Activated CD4-positive, alpha-beta T cell treated with anti-CD3 and anti-CD28 coated beads, Interleukin-10, Interleukin-2, amounts not matched to agents 100 ng/mL and 50 ng/mL, durations not matched to agents 16 hours and 8 hours (primary cell): ENCODE data around the gene TMEM38A.

Experiments used
- DNase-seq: peaks from one replicate; pipeline ENCODE4 v3.0.0-alpha.2; 2020

Gene TMEM38A, protein sequence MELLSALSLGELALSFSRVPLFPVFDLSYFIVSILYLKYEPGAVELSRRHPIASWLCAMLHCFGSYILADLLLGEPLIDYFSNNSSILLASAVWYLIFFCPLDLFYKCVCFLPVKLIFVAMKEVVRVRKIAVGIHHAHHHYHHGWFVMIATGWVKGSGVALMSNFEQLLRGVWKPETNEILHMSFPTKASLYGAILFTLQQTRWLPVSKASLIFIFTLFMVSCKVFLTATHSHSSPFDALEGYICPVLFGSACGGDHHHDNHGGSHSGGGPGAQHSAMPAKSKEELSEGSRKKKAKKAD

DNA sequence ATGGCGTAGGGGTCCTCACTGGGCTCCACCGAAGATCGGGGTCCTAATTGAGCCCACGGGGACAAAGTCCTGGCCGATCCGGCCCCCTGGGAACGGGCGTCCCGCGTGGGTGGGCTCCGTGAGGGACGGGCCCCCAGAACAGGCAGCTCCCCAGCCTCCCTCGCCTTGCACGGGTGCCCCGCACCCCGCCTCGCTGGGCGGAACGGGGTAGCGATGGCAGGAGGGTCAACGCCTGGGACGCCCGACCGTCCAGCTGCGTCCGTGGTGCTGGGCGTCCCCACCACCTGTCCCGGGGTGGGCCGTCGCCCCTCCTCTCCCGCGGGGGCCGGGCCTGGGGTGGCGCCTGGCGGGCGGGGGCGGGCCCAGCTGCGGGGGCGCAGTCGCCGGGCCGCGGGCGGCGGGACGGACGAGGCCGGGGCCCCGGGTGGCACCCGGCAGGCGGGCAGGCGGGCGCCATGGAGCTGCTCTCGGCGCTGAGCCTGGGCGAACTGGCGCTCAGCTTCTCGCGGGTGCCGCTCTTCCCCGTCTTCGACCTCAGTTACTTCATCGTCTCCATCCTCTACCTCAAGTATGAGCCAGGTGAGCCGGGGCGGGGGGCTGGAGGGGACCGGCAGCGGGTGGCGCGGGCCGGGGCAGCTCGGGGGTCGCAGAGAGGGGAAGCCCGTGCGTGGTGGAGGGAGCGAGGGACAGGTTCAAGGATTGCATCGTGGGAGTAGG lies at the start of gene TMEM38A:
Gene TMEM38A, plus strand, starts transcription at position 377 of the 717 bp plus-strand sequence. Its CDS starts 79 bp downstream, at position 456.
- peak; percentile 38 for DNase-seq

- no peak for DNase-seq
These were observed 48.3 kb upstream of the TMEM38A start for GRCh38 chr19:16612636-16613035.

DNA sequence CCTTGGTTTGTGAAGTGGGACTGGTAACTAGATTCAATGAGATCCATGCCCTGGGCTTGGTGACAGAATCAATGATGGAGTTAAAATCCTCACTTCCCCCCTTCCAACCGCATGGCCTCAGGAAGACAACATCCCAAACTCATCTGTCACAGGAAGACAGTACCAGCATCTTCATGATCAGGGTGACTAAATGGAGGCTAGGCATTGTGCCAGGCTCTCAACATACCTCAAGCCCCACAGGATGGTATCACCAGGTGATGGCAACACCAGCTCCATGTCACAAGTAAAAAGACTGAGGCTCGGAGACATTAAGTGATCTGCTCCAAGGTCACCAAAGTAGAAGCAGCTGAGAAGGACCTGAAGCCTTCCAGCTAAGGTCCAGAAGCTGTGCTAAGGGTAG lies 47.1 kb upstream of the TMEM38A start:
- no peak for DNase-seq

- DNase-seq = no peak
These were observed 46.0 kb upstream of the TMEM38A start for GRCh38 chr19:16614941-16615340.

DNA sequence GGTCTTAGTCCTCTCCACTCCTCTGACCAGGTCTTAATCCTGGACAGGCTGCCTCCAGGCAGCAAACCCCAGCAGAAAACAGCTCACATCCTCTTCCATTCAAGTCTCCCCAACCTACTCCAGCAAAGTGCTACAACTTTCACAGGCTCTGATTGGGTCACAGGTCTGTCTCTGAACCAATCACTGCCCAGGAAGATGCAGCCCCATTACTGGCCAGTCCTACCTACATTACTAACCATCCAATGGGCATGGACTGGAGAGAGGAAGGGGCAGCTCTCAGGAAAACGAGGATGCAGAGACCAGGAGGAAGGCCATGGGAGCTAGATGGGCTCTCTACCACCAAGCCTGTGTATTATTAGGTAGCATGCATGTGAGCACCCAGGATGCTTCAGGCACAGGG lies 45.1 kb upstream of the TMEM38A start:
- DNase-seq = no peak

- no peak for DNase-seq
These were observed 42.7 kb upstream of the TMEM38A start for GRCh38 chr19:16618248-16618647.

- no peak for DNase-seq
These were observed 41.5 kb upstream of the TMEM38A start for GRCh38 chr19:16619457-16619856.

DNA sequence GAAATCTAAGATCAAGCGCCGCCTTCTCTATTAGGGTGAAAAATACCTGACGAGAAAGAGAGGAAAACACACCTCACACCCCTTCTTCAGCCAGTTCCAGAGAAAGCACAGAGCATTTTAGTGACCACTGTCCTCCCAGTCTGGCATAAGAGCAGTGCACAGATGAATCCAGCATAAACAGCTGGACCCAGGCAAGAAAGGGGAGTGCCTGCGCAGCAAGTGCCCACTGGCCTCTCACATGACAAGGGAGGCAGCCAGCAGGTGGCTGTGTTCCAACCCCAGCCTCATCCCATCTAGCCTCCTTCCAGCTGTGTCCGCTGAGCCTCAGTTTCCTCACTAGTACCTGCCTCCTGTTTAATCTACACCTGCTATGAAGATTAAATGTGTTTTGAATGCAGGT lies 40.9 kb upstream of the TMEM38A start:
- no peak for DNase-seq

DNA sequence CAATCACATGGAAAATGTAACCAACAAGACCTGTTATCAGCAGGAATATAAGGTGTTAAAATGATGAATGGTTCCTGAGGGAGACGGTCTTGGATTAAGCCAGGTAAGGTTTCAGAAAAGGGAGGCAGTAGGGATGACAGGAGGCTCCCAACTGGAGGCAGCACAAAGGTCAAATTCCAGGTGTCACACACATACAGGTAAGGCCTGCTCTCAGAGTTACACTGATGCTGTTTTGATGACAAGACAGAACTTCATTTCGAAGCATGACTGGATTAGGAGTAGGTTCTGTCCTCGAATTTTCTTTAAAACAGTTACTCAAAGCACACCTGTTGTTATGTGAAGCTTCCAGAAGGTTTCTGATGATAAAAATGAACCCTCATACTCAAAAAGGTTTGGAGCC lies 40.4 kb upstream of the TMEM38A start:
- no peak for DNase-seq

DNA sequence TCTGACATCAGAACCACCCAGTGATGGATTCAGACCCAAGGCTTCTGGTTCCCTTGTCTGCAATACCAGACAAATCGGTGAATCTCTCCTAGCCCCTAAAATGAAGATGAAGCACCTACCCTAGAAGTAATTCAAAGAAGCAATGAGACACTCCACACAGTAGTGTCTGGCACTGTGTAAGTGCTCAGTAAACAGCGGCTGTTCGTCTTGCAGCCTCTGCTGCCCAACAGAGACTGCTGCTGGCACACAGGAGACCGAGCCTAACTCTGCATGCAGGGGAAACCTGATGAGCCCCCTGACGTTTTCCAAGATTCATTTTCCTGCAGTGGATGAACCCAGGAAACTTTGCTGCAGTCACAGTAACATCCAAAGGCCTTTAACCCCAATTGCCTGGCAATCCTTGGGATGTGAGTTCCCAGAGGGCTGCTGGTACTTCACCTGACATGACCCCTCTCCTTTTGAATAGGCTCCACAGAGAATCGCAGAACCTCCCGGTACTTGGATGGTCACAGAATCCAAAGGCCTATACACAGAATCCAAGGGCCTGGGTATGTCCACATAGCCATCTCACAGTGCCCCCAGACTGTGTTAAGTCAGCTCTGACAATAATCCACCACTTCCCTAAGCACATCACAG lies 39.7 kb upstream of the TMEM38A start:
- DNase-seq = no peak

DNA sequence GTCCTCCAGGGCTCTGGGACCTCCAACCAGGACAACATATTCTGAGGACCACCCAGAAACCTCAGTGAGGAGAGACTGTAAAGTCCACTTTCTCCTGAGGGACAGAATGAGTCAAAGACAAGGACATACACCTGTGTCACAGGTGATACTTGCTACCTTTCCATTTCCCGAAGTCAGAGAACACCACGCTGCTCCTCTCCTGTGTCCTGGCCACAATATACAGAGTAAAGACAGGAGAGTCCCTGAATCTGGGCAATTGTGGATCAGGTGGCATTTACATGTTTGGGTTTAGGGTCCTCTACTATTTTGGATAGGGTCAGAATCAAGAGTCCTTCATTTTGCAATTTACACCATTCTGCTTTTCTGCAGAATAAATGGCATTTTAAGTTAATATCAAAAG lies 37.9 kb upstream of the TMEM38A start:
- no peak for DNase-seq

DNA sequence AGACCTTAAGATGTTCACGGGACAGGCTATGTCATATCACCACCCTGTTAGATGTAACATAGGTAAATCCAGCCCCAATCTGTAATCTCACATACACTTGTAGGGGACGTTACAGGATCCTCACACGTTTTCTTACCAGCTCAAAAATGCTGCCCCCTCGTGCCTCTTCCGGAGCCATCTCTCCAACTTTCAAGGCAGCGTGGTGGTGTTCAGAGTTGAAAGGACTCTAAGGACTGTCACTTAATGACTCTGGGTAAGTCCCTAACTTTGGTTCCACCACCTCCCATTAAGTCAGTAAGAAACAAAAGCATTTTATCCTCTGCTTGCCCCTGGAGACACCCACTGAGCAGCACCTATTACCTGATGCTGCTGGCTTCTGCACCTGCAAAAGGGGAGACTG lies 37.4 kb upstream of the TMEM38A start:
- no peak for DNase-seq

DNA sequence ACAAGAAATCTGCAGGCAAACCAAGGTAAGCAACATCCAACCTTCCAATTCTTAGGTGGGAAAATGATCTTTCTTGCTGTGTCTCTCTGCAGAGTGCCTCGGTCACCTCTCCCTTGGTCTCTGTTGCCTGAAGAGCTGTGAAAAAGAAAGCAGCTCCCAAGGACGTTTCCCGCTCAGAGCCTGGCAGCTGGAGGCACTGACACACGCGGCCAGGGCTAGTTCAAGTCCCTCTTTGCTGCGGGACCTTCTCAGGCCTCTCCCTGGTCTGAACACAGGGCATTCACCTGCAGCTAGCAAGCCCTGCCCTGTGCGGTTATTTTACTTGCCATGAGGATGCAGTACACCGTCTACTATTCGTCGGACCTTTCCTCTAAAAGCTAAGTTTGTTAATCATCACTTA lies 36.7 kb upstream of the TMEM38A start:
- no peak for DNase-seq

GRCh38 chr19:16625163-16625958 lies 35.6 kb upstream of the TMEM38A start:
- DNase-seq = no peak

- DNase-seq = no peak
These were observed 34.1 kb upstream of the TMEM38A start for GRCh38 chr19:16626796-16627192.

- DNase-seq = peak; percentile 17
These were observed 33.6 kb upstream of the TMEM38A start for GRCh38 chr19:16627193-16627927.

DNA sequence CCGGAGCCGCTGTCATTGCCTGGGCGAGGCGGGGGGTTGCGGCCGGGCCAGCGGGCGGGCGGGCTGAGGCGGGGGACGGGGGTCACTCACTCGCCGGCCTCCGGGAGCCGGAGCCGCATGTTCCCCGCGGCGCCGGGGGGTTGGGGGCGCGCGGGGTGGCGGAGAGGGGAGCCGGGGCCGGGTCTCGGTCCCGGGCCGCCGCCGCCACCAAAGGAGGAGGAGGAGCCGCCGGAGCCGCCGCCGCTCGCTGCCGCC lies 33.1 kb upstream of the TMEM38A start:
- no peak for DNase-seq

GRCh38 chr19:16628183-16628983 lies 32.6 kb upstream of the TMEM38A start, which contains the start of gene MED26:
Gene MED26, minus strand, starts transcription at chr19:16628204. Its CDS starts 261 bp downstream, at chr19:16627943.
- DNase-seq = peak; percentile 97

DNA sequence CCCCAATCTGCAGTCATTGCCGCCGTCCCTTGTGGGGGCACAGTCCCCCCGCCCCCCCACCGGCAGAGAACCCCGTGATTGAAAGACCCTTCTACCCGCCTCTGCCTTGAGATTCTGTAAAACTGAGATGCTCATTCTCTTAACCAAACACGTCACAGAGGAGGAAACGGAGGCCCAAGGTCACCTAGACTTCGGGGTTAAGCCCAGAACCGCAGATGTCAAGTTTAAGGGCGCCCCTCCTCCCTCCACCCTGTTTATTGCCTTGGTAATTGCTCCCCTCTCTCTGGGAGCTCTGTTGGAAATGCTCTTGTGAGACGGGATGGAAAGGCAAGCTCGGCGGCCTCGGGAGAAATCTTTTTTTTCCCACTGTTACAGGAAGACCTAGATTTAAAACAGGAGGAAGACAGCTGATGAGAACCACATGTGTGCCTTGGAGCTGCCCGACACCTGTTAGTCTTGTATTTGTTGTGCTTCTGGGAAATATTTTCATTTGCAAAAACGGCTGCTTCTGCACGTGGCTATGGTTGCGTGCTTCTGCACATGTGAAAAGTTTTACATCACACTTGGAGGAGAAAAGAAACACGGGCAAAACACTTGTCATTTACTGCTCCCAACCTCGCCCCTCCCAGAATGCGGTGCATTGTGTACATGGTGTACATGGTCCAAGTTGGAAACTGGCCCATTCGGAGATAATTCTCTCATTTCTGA lies 31.8 kb upstream of the TMEM38A start:
- peak; percentile 42 for DNase-seq

DNA sequence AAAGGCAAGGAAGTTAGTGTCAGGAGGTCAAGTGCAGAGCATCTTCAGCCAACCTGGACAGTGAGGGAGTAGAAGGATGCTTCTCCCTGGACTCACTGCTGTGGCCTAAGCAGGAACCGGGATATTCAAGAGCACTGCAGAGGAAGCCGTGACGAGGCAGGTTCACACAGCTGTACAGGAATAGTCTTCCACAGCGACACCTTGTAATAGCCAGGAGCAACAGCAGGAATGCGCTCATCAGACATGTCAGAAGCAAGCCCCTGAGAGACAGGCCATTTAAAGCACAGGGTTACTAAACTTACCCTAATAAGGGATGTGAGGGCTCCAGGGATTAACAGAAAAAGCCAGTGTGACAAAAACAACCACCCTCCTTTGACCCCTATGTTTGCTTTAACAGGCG lies 29.5 kb upstream of the TMEM38A start:
- no peak for DNase-seq

DNA sequence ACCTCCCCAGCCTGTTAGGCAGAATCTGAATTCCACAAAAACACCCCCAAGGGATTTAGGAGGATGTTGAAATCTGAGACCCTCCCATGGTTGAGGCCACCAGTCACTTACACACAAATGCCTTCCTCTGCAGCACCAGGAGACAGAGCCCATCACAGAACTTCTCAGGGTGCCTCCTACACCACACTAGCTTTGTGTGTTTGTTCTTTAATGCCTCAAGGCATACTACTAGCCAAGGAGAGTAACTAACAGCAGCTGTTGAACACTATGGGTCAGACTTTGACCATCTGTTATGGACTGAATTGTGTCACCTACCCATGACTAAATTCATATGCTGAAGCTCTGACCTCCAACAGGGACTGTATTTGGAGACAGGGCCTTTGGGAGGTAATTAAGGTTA lies 23.4 kb upstream of the TMEM38A start:
- no peak for DNase-seq
